NCI-H748 treated with DMSO at 0.1 percent for 48 hours (cell line): ENCODE data around the gene CLCA2.
A peak's percentile ranks its signal among the peaks of the same experiment; 100 is the strongest.
"Not testable (repeated sequence)": the region's sequence is repeated elsewhere in the genome, so short reads cannot be mapped to it uniquely, and the experiment has no call there.

ENCODE experiments used
- DNase-seq: peaks from one replicate; lab custom pipeline; 2025; lab: John Stamatoyannopoulos, UW

CLCA2 gene

GRCh38 chr1:86477682-86478081, 53.7 kb downstream of the CLCA2 start:
- no peak for DNase-seq

- no peak for DNase-seq
Measured at GRCh38 chr1:86478416-86479156, 54.6 kb downstream of the CLCA2 start.

GRCh38 chr1:86481966-86482365, 58.0 kb downstream of the CLCA2 start:
- DNase-seq = no peak

- no peak for DNase-seq
Measured at GRCh38 chr1:86487131-86487810, 63.3 kb downstream of the CLCA2 start.

GRCh38 chr1:86487811-86488141, 63.8 kb downstream of the CLCA2 start:
- DNase-seq = no peak

GRCh38 chr1:86489242-86489878, 65.4 kb downstream of the CLCA2 start:
- DNase-seq = no peak

- no peak for DNase-seq
Measured at GRCh38 chr1:86491171-86491950, 67.4 kb downstream of the CLCA2 start.

GRCh38 chr1:86498281-86498680, 74.3 kb downstream of the CLCA2 start:
- no peak for DNase-seq

- peak; percentile 17 for DNase-seq
Measured at GRCh38 chr1:86499987-86500593, 76.1 kb downstream of the CLCA2 start.

GRCh38 chr1:86500714-86501113, 76.7 kb downstream of the CLCA2 start:
- no peak for DNase-seq

- not testable (repeated sequence) for DNase-seq
Measured at GRCh38 chr1:86502125-86502646, 78.2 kb downstream of the CLCA2 start.

GRCh38 chr1:86502721-86503405, 78.9 kb downstream of the CLCA2 start:
- DNase-seq = peak; percentile 3

GRCh38 chr1:86503406-86504136, 79.6 kb downstream of the CLCA2 start:
- no peak for DNase-seq

GRCh38 chr1:86504137-86504479, 80.1 kb downstream of the CLCA2 start:
- no peak for DNase-seq

- no peak for DNase-seq
Measured at GRCh38 chr1:86504895-86505563, 81.1 kb downstream of the CLCA2 start.

GRCh38 chr1:86505564-86505902, 81.6 kb downstream of the CLCA2 start:
- no peak for DNase-seq
